Measurements from ENCODE around the gene PEX5. TPM values are rescaled to one million over a fixed set of nuclear protein-coding genes. Genes with fewer than 3 reads are reported as not detected.
A peak's percentile ranks its signal among the peaks of the same experiment; 100 is the strongest.

PEX5 gene
- total and polyA plus RNA-seq, 11 donors: 9.7 to 45.9 (median 29.9) TPM

- Histone ChIP-seq H3K9me3 (peaks cover 0 to 12% (median 0%) of the 10 kb centered on the region in 12 donors), H3K36me3 (no peaks in the 10 kb centered on the region), H3K27me3 (peaks cover 0 to 14% (median 0%) of the 10 kb centered on the region in 9 donors), H3K4me3 (peak overlapping the region in 2 of 12 donors; percentile 20 to 23), H3K4me1 (peaks cover 0 to 8% (median 0%) of the 10 kb centered on the region in 12 donors), H3K27ac (no peak overlapping the region)
- ATAC-seq: peak in 3 of 4 donors; percentile 50 to 77 (median 67)
- TF ChIP-seq CTCF (IDR thresholded peaks at IDR 0.05) (peak in 10 of 12 donors; percentile 18 to 56 (median 29)), POLR2A (IDR thresholded peaks at IDR 0.05) (no peak)
- 3 to 7% (median 5%) methylated on average over 19 of the region's 19 CpGs for WGBS, 4 donors
- intact Hi-C loops (cut with DNase I): no loop called here
- peak in 1 of 5 donors; percentile 46 for DNase-seq
Observed at GRCh38 chr12:7162691-7163114, 26.8 kb upstream of the PEX5 start.

GRCh38 chr12:7169951-7170350 is 19.5 kb upstream of the PEX5 start:
- Histone ChIP-seq H3K27ac (no peak overlapping the region), H3K9me3 (peaks cover 0 to 40% (median 14%) of the 10 kb centered on the region in 12 donors), H3K4me3 (no peak overlapping the region), H3K36me3 (no peaks in the 10 kb centered on the region), H3K27me3 (peaks cover 0 to 11% (median 0%) of the 10 kb centered on the region in 9 donors), H3K4me1 (no peaks in the 10 kb centered on the region)
- ATAC-seq (no peak), DNase-seq (no peak)
- intact Hi-C loops (cut with DNase I): no loop called here
- TF ChIP-seq CTCF (IDR thresholded peaks at IDR 0.05) (no peak), POLR2A (IDR thresholded peaks at IDR 0.05) (no peak)

- H3K36me3 ChIP-seq: no peaks in the 10 kb centered on the region
- no peak for DNase-seq
- 46 to 63% (median 55%) methylated on average over 1 of the region's 1 CpG for WGBS, 4 donors
- intact Hi-C loops (cut with DNase I): no loop called here
- H3K27me3 ChIP-seq: peaks cover 0 to 12% (median 2%) of the 10 kb centered on the region in 9 donors
- no peak for TF ChIP-seq CTCF (IDR thresholded peaks at IDR 0.05)
- TF ChIP-seq POLR2A (IDR thresholded peaks at IDR 0.05): no peak
- no peaks in the 10 kb centered on the region for H3K4me1 ChIP-seq
- no peak overlapping the region for H3K27ac ChIP-seq
- H3K4me3 ChIP-seq: no peak overlapping the region
- no peak for ATAC-seq
- peaks cover 0 to 40% (median 15%) of the 10 kb centered on the region in 12 donors for H3K9me3 ChIP-seq
Observed at GRCh38 chr12:7171854-7172253, 17.6 kb upstream of the PEX5 start.

GRCh38 chr12:7175493-7175892 is 14.0 kb upstream of the PEX5 start:
- DNase-seq: no peak
- Histone ChIP-seq H3K9me3 (peaks cover 0 to 15% (median 0%) of the 10 kb centered on the region in 12 donors), H3K27ac (no peak overlapping the region), H3K27me3 (peaks cover 0 to 23% (median 3%) of the 10 kb centered on the region in 9 donors), H3K4me3 (no peak overlapping the region), H3K4me1 (no peaks in the 10 kb centered on the region), H3K36me3 (no peaks in the 10 kb centered on the region)
- no peak for TF ChIP-seq CTCF (IDR thresholded peaks at IDR 0.05)
- no peak for TF ChIP-seq POLR2A (IDR thresholded peaks at IDR 0.05)
- intact Hi-C loops (cut with DNase I): no loop called here
- ATAC-seq: no peak

Data from heart left ventricle (tissue), 16 donors.